ENCODE results near the gene TTYH1.

TTYH1 gene

GRCh38 chr19:54455786-54456422, 40.6 kb downstream of the TTYH1 start:
- H3K9me3 ChIP-seq (replicated peaks in 1 of 2; ENCODE audit: control insufficient read depth in 2 of 2, insufficient read depth in 1 of 2, low read depth in 1 of 2, low read length in 2 of 2) = no peaks in the 10 kb centered on the region
- H3K14ac ChIP-seq (ENCODE audit: low read length) = no peak overlapping the region
- no peaks in the 10 kb centered on the region for H3K27me3 ChIP-seq (ENCODE audit: control insufficient read depth in 3 of 3, insufficient read depth in 3 of 3, low read depth in 1 of 3, low read length in 3 of 3)
- no peak overlapping the region for H3K4ac ChIP-seq (ENCODE audit: low read length)
- H2AK5ac ChIP-seq (ENCODE audit: low read depth, low read length) = no peak overlapping the region
- no peak overlapping the region for H2BK12ac ChIP-seq (ENCODE audit: low read length)
- no peak for DNase-seq (ENCODE audit: low spot score)
- no peak overlapping the region for H3K27ac ChIP-seq (replicated peaks; ENCODE audit: low read length)
- H4K91ac ChIP-seq (ENCODE audit: low read depth, low read length, poor library complexity) = no peak overlapping the region
- no peak overlapping the region for H3K9ac ChIP-seq (ENCODE audit: low read depth, low read length, poor library complexity)
- no peaks in the 10 kb centered on the region for H3K4me1 ChIP-seq (ENCODE audit: control insufficient read depth in 2 of 2, insufficient read depth in 1 of 2, low read depth in 1 of 2, low read length in 2 of 2)
- no peak overlapping the region for H2AFZ ChIP-seq (ENCODE audit: low read length)
- H3K36me3 ChIP-seq (replicated peaks in 1 of 2; ENCODE audit: control insufficient read depth in 2 of 2, insufficient read depth in 2 of 2, low read length in 2 of 2) = peaks cover 88 to 96% of the 10 kb centered on the region in 2 donors
- H3K4me2 ChIP-seq (ENCODE audit: insufficient read depth, low read length, poor library complexity, severe bottlenecking) = no peak overlapping the region
- no CpG with 5 or more reads among the region's 40 CpGs for WGBS, 2 donors (ENCODE audit: extremely low coverage in 2 of 2, insufficient read length in 2 of 2, insufficient replicate concordance in 1 of 2)
- no peak overlapping the region for H4K8ac ChIP-seq (ENCODE audit: low read depth, low read length)
- no peak overlapping the region for H3K4me3 ChIP-seq (ENCODE audit: low read length in 2 of 2)
- no peak overlapping the region for H3K23ac ChIP-seq (ENCODE audit: low read depth, low read length, poor library complexity)
- H2BK15ac ChIP-seq (ENCODE audit: low read length) = no peak overlapping the region
- peaks cover 37% of the 10 kb centered on the region for H3K79me1 ChIP-seq (ENCODE audit: low read depth, low read length)
- H2BK120ac ChIP-seq (ENCODE audit: low read depth, low read length) = no peak overlapping the region
- H3K18ac ChIP-seq (ENCODE audit: low read length) = no peak overlapping the region
- peak overlapping the region; percentile 13 for H2BK5ac ChIP-seq (ENCODE audit: low read length)

- Histone ChIP-seq H3K27ac (replicated peaks; ENCODE audit: low read length) (no peak overlapping the region), H2BK5ac (ENCODE audit: low read length) (peak overlapping the region; percentile 39), H2AFZ (ENCODE audit: low read length) (no peak overlapping the region), H2BK12ac (ENCODE audit: low read length) (peak overlapping the region; percentile 41), H3K4me2 (ENCODE audit: insufficient read depth, low read length, poor library complexity, severe bottlenecking) (no peak overlapping the region), H3K18ac (ENCODE audit: low read length) (no peak overlapping the region), H3K23ac (ENCODE audit: low read depth, low read length, poor library complexity) (peak overlapping the region; percentile 95), H3K4me1 (ENCODE audit: control insufficient read depth in 2 of 2, insufficient read depth in 1 of 2, low read depth in 1 of 2, low read length in 2 of 2) (no peaks in the 10 kb centered on the region), H4K91ac (ENCODE audit: low read depth, low read length, poor library complexity) (no peak overlapping the region), H2BK15ac (ENCODE audit: low read length) (no peak overlapping the region), H4K8ac (ENCODE audit: low read depth, low read length) (no peak overlapping the region), H3K14ac (ENCODE audit: low read length) (no peak overlapping the region), H2BK120ac (ENCODE audit: low read depth, low read length) (no peak overlapping the region), H3K4me3 (ENCODE audit: low read length in 2 of 2) (no peak overlapping the region), H3K79me1 (ENCODE audit: low read depth, low read length) (peaks cover 31% of the 10 kb centered on the region), H3K36me3 (replicated peaks in 1 of 2; ENCODE audit: control insufficient read depth in 2 of 2, insufficient read depth in 2 of 2, low read length in 2 of 2) (peaks cover 85 to 96% of the 10 kb centered on the region in 2 donors), H3K9ac (ENCODE audit: low read depth, low read length, poor library complexity) (no peak overlapping the region), H2AK5ac (ENCODE audit: low read depth, low read length) (no peak overlapping the region), H3K4ac (ENCODE audit: low read length) (no peak overlapping the region), H3K27me3 (ENCODE audit: control insufficient read depth in 3 of 3, insufficient read depth in 3 of 3, low read depth in 1 of 3, low read length in 3 of 3) (no peaks in the 10 kb centered on the region), H3K9me3 (replicated peaks in 1 of 2; ENCODE audit: control insufficient read depth in 2 of 2, insufficient read depth in 1 of 2, low read depth in 1 of 2, low read length in 2 of 2) (no peaks in the 10 kb centered on the region)
- no CpG with 5 or more reads among the region's 51 CpGs for WGBS, 2 donors (ENCODE audit: extremely low coverage in 2 of 2, insufficient read length in 2 of 2, insufficient replicate concordance in 1 of 2)
- DNase-seq (ENCODE audit: low spot score) = no peak
Measured at GRCh38 chr19:54456423-54457373, 41.4 kb downstream of the TTYH1 start.

- H3K4me3 ChIP-seq (ENCODE audit: low read length in 2 of 2) = peak overlapping the region in 1 of 2 donors; percentile 5
- no peak overlapping the region for H2BK5ac ChIP-seq (ENCODE audit: low read length)
- no peak overlapping the region for H3K4me2 ChIP-seq (ENCODE audit: insufficient read depth, low read length, poor library complexity, severe bottlenecking)
- no peak overlapping the region for H2AFZ ChIP-seq (ENCODE audit: low read length)
- no peak for DNase-seq (ENCODE audit: low spot score)
- no peak overlapping the region for H2AK5ac ChIP-seq (ENCODE audit: low read depth, low read length)
- H3K79me1 ChIP-seq (ENCODE audit: low read depth, low read length) = peaks cover 19% of the 10 kb centered on the region
- H3K4ac ChIP-seq (ENCODE audit: low read length) = no peak overlapping the region
- no peaks in the 10 kb centered on the region for H3K9me3 ChIP-seq (replicated peaks in 1 of 2; ENCODE audit: control insufficient read depth in 2 of 2, insufficient read depth in 1 of 2, low read depth in 1 of 2, low read length in 2 of 2)
- peaks cover 77 to 91% of the 10 kb centered on the region in 2 donors for H3K36me3 ChIP-seq (replicated peaks in 1 of 2; ENCODE audit: control insufficient read depth in 2 of 2, insufficient read depth in 2 of 2, low read length in 2 of 2)
- H3K4me1 ChIP-seq (ENCODE audit: control insufficient read depth in 2 of 2, insufficient read depth in 1 of 2, low read depth in 1 of 2, low read length in 2 of 2) = no peaks in the 10 kb centered on the region
- H2BK15ac ChIP-seq (ENCODE audit: low read length) = no peak overlapping the region
- H4K91ac ChIP-seq (ENCODE audit: low read depth, low read length, poor library complexity) = no peak overlapping the region
- no peak overlapping the region for H3K9ac ChIP-seq (ENCODE audit: low read depth, low read length, poor library complexity)
- H3K18ac ChIP-seq (ENCODE audit: low read length) = no peak overlapping the region
- no CpG with 5 or more reads among the region's 42 CpGs for WGBS, 2 donors (ENCODE audit: extremely low coverage in 2 of 2, insufficient read length in 2 of 2, insufficient replicate concordance in 1 of 2)
- no peak overlapping the region for H3K27ac ChIP-seq (replicated peaks; ENCODE audit: low read length)
- no peak overlapping the region for H4K8ac ChIP-seq (ENCODE audit: low read depth, low read length)
- H2BK120ac ChIP-seq (ENCODE audit: low read depth, low read length) = no peak overlapping the region
- H3K23ac ChIP-seq (ENCODE audit: low read depth, low read length, poor library complexity) = no peak overlapping the region
- no peak overlapping the region for H2BK12ac ChIP-seq (ENCODE audit: low read length)
- H3K14ac ChIP-seq (ENCODE audit: low read length) = no peak overlapping the region
- H3K27me3 ChIP-seq (ENCODE audit: control insufficient read depth in 3 of 3, insufficient read depth in 3 of 3, low read depth in 1 of 3, low read length in 3 of 3) = no peaks in the 10 kb centered on the region
Measured at GRCh38 chr19:54457773-54458647, 42.7 kb downstream of the TTYH1 start.
